GM23248 (cell line): ENCODE measurements around the gene TRAK1.

Source experiments
- EZH2 ChIP-seq: fragments of 200-600 bp; sonication (generic); IDR thresholded peaks from 2 replicates; pipeline ENCODE4 v1.6.1; 2018; ENCODE audit warnings: antibody characterized with exemption, mild to moderate bottlenecking; ENCODE audit not compliant: insufficient read depth, poor library complexity, severe bottlenecking
- EZH2phosphoT487 ChIP-seq: fragments of 200-600 bp; sonication (generic); IDR thresholded peaks from 2 replicates; pipeline ENCODE4 v1.6.1; 2018; ENCODE audit warnings: antibody characterized with exemption, moderate library complexity, mild to moderate bottlenecking, low read depth; ENCODE audit not compliant: insufficient read depth

DNA sequence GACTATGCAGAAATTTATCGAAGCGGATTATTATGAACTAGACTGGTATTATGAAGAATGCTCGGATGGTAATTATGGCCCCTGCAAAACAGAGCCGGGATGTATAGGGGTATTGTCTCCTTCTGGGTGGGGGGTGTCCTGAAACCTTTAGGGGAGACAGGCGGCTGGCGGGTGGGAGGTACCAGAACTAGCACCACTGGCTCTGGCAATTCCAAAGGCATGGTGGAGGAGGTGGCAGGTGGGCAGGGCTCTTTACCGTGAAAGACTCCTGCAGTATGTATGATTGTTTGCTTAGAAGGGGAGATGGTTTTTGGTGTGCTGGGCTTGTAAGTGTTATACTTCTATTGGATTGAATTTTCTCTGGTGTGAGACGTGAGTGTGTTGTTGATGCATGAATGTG is 58.4 kb downstream of the TRAK1 start:
- TF ChIP-seq EZH2: no peak
- TF ChIP-seq EZH2phosphoT487: no peak
